SK-N-SH (cell line): ENCODE measurements around the gene CCDC57. TPM values are rescaled to one million over a fixed set of nuclear protein-coding genes. Genes with fewer than 3 reads are reported as not detected.

Experiments used
- CTCF ChIA-PET: fragments of 300-600, 350-600 bp; formaldehyde crosslinking; extraction: SDS; loops from one replicate; lab custom pipeline; 2021; lab: Yijun Ruan, JAX
- POLR2A ChIA-PET: fragments of 350-600 bp; sonication (Branson Sonifier 250); formaldehyde crosslinking; extraction: SDS; loops from one replicate; lab custom pipeline; 2020; ENCODE audit warnings: antibody characterized with exemption, inconsistent platforms; lab: Yijun Ruan, JAX
- DNase-seq: peaks from one replicate; pipeline ENCODE4 v3.0.0; 2012
- H2AFZ ChIP-seq: fragments of 200-600 bp; sonication (generic); 2 replicates; pipeline ENCODE4 v1.8.1; 2016; ENCODE audit warnings: antibody characterized with exemption, mild to moderate bottlenecking, low read depth
- H3F3A ChIP-seq: fragments of 200-600 bp; sonication (generic); replicated peaks from 2 replicates; pipeline ENCODE3; 2016; ENCODE audit warnings: antibody characterized with exemption, mild to moderate bottlenecking; ENCODE audit not compliant: insufficient read depth
- H3K27ac ChIP-seq, 2 experiments: fragments of 200-500 bp in 1 of 2; fragments of 200-600 bp in 1 of 2; sonication (Bioruptor generic) in 1 of 2; sonication (generic), shearing (Covaris generic) in 1 of 2; 2 replicates each; pipeline versions ENCODE4 v1.5.1 to v1.6.1; 2014 to 2016; ENCODE audit warnings: low read depth in 2 of 2, inconsistent platforms in 1 of 2, low read length in 1 of 2, mild to moderate bottlenecking in 1 of 2, mixed read lengths in 1 of 2
- H3K27me3 ChIP-seq: fragments of 200-600 bp; sonication (generic), shearing (Covaris generic); 2 replicates; pipeline ENCODE4 v1.6.1; 2016; ENCODE audit warnings: mixed run types; ENCODE audit not compliant: insufficient read depth
- H3K36me3 ChIP-seq, 2 experiments: fragments of 200-500 bp in 1 of 2; fragments of 200-600 bp in 1 of 2; sonication (Bioruptor generic) in 1 of 2; sonication (generic) in 1 of 2; replicated peaks in 1 of 2; 2 replicates each; pipeline versions ENCODE3 to v1.5.1; 2014 to 2016; ENCODE audit warnings: low read length in 1 of 2, mild to moderate bottlenecking in 1 of 2; ENCODE audit not compliant: insufficient read depth in 2 of 2, control insufficient read depth in 1 of 2
- H3K4me1 ChIP-seq, 2 experiments: fragments of 200-500 bp in 1 of 2; fragments of 200-600 bp in 1 of 2; sonication (Bioruptor generic) in 1 of 2; sonication (generic), shearing (Covaris generic) in 1 of 2; 2 replicates each; pipeline versions ENCODE4 v1.5.1 to v1.6.1; 2014 to 2016; ENCODE audit warnings: low read depth in 1 of 2, low read length in 1 of 2, mixed run types in 1 of 2; ENCODE audit not compliant: insufficient read depth in 2 of 2, control insufficient read depth in 1 of 2
- H3K4me2 ChIP-seq: fragments of 200-600 bp; sonication (generic), shearing (Covaris generic); 2 replicates; pipeline ENCODE4 v1.6.1; 2017; ENCODE audit warnings: mixed run types
- H3K4me3 ChIP-seq, 2 experiments: fragments of 200-500 bp in 1 of 2; fragments of 200-600 bp in 1 of 2; sonication (Bioruptor generic) in 1 of 2; sonication (generic), shearing (Covaris generic) in 1 of 2; 2 replicates each; pipeline versions ENCODE4 v1.5.1 to v1.8.1; 2014 to 2016; ENCODE audit warnings: low read depth in 2 of 2, inconsistent platforms in 1 of 2, low read length in 1 of 2, mild to moderate bottlenecking in 1 of 2, mixed read lengths in 1 of 2, moderate library complexity in 1 of 2
- H3K79me2 ChIP-seq: fragments of 200-600 bp; sonication (generic); 2 replicates; pipeline ENCODE4 v1.8.1; 2017; ENCODE audit warnings: mild to moderate bottlenecking; ENCODE audit not compliant: insufficient read depth
- H3K9ac ChIP-seq: fragments of 200-600 bp; sonication (generic); 2 replicates; pipeline ENCODE4 v1.6.1; 2017; ENCODE audit warnings: mixed run types
- H3K9me2 ChIP-seq: fragments of 200-600 bp; sonication (generic); 2 replicates; pipeline ENCODE4 v1.6.1; 2017; ENCODE audit warnings: mixed run types
- H3K9me3 ChIP-seq: fragments of 200-600 bp; sonication (generic); 2 replicates; pipeline ENCODE4 v1.6.1; 2017; ENCODE audit warnings: mixed run types, mild to moderate bottlenecking, moderate library complexity
- H4K20me1 ChIP-seq: fragments of 200-600 bp; sonication (generic); 2 replicates; pipeline ENCODE4 v1.6.1; 2017; ENCODE audit warnings: mild to moderate bottlenecking, mixed run types; ENCODE audit not compliant: insufficient read depth
- CHD2 ChIP-seq: fragments of 150-350 bp; IDR thresholded peaks from 2 replicates; pipeline ENCODE4 v1.6.1; 2018; ENCODE audit warnings: low read length; ENCODE audit not compliant: partially characterized antibody
- FOSL2 ChIP-seq: IDR thresholded peaks from 2 replicates; pipeline ENCODE4 v1.4.0; 2012; ENCODE audit warnings: low read depth, mild to moderate bottlenecking, moderate library complexity, borderline replicate concordance
- FOXJ3 ChIP-seq: sonication (generic); formaldehyde crosslinking; IDR thresholded peaks from 2 replicates; pipeline ENCODE4 v1.5.1; 2020; ENCODE audit warnings: mild to moderate bottlenecking, missing genetic modification reagents
- MXI1 ChIP-seq: IDR thresholded peaks from 2 replicates; pipeline ENCODE4 v1.6.1; 2012; ENCODE audit warnings: mild to moderate bottlenecking, low read depth, low read length, improper control_type of control experiment
- NRF1 ChIP-seq: IDR thresholded peaks from 2 replicates; pipeline ENCODE4 v1.6.1; 2012; ENCODE audit warnings: low read depth, mild to moderate bottlenecking, low read length
- RCOR1 ChIP-seq: fragments of 150-350 bp; IDR thresholded peaks from 2 replicates; pipeline ENCODE4 v1.6.1; 2017; ENCODE audit warnings: antibody characterized with exemption, low read length
- RFX5 ChIP-seq: IDR thresholded peaks from 2 replicates; pipeline ENCODE4 v1.6.1; 2012; ENCODE audit warnings: mild to moderate bottlenecking, improper control_type of control experiment, low read length
- WGBS: methylation state at CpG from one replicate; pipeline ENCODE4 v1.1.6; 2017; ENCODE audit warnings: low lambda C conversion rate; 5-methylcytosine and 5-hydroxymethylcytosine counted together
- polyA plus RNA-seq, 3 experiments: library from polyadenylated mRNA; depleted of rRNA; stranded (reverse); fragments of >200 nt; gene quantifications; 2 replicates each; pipeline ENCODE4 v1.2.3, GENCODE V29; 2012
- TF ChIP-seq, protein P1 (sequence below): fragments of 200-600 bp; sonication (generic); IDR thresholded peaks from 2 replicates; pipeline ENCODE4 v1.6.1; 2017; ENCODE audit warnings: antibody characterized with exemption, mild to moderate bottlenecking, moderate library complexity

The CCDC57 gene
- polyA plus RNA-seq, 1 of the 3 experiments (the other 2 are of a cell fraction) = 68.6 TPM

GRCh38 chr17:82253179-82253544, 40.5 kb upstream of the CCDC57 start:
- Histone ChIP-seq H2AFZ (no peak overlapping the region), H3F3A (peaks cover 21% of the 10 kb centered on the region), H3K9me2 (no peaks in the 10 kb centered on the region), H3K4me1 (no peaks in the 10 kb centered on the region), H4K20me1 (peaks cover 85% of the 10 kb centered on the region), H3K4me2 (no peak overlapping the region), H3K9ac (no peak overlapping the region), H3K27ac (no peak overlapping the region), H3K36me3 (peaks cover 76 to 81% of the 10 kb centered on the region in 2 experiments), H3K27me3 (no peaks in the 10 kb centered on the region), H3K79me2 (peaks cover 85% of the 10 kb centered on the region), H3K9me3 (no peaks in the 10 kb centered on the region), H3K4me3 (no peak overlapping the region)
- ChIA-PET CTCF (interaction anchor here (1.0 to 1.2 kb wide), 2 partner anchors 11 to 47 kb away, joined by 4 read pairs; no protein-coding TSS in a partner anchor), POLR2A (interaction anchor here (0.6 kb wide), 1 partner anchor 45 kb away, joined by 3 read pairs; no protein-coding TSS in a partner anchor)
- 98% methylated on average over 12 of the region's 12 CpGs for WGBS
- no peak for DNase-seq
- TF ChIP-seq MXI1 (no peak), CHD2 (no peak), FOXJ3 (no peak)
- TF ChIP-seq, protein P1, sequence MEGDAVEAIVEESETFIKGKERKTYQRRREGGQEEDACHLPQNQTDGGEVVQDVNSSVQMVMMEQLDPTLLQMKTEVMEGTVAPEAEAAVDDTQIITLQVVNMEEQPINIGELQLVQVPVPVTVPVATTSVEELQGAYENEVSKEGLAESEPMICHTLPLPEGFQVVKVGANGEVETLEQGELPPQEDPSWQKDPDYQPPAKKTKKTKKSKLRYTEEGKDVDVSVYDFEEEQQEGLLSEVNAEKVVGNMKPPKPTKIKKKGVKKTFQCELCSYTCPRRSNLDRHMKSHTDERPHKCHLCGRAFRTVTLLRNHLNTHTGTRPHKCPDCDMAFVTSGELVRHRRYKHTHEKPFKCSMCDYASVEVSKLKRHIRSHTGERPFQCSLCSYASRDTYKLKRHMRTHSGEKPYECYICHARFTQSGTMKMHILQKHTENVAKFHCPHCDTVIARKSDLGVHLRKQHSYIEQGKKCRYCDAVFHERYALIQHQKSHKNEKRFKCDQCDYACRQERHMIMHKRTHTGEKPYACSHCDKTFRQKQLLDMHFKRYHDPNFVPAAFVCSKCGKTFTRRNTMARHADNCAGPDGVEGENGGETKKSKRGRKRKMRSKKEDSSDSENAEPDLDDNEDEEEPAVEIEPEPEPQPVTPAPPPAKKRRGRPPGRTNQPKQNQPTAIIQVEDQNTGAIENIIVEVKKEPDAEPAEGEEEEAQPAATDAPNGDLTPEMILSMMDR = no peak

DNA sequence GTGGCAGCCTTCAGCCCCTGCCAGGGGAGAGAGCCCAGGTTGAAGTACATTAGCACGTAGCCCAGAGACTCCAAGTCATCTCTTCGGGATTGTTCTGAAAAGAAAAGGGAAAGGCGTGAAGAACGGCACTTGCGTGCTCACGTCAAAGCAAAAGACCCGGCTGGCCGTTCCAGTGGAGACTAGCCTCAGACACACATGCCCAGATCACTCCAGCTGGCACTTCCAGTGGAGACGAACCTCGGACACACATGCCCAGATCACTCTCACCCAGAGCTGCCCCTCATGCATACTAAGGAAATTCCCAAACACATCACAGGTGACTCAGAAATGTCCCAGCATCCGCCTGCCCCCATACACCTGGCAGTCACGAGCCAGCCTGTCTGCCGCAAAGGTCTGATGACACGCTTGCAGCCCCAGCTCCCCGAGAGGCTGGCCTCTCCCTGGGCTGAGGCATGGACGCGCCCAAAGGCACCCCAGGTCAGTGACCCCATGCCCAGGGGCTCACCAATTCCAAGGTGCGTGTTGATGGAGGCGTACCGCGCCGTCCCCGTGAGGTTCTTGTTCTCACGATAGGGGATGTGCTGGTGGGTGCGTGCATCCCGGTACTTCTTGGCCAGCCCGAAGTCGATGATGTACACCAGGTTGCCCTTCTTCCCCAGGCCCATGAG, 40.0 kb upstream of the CCDC57 start:
- Histone ChIP-seq H3K9me2 (no peaks in the 10 kb centered on the region), H4K20me1 (peaks cover 87% of the 10 kb centered on the region), H3K27me3 (no peaks in the 10 kb centered on the region), H3K4me2 (no peak overlapping the region), H3F3A (peaks cover 26% of the 10 kb centered on the region), H3K4me1 (no peaks in the 10 kb centered on the region), H3K27ac (no peak overlapping the region; a peak in 1 of 4 replicates), H3K9me3 (no peaks in the 10 kb centered on the region), H2AFZ (no peak overlapping the region), H3K36me3 (peaks cover 76 to 83% of the 10 kb centered on the region in 2 experiments), H3K79me2 (peaks cover 84% of the 10 kb centered on the region), H3K4me3 (no peak overlapping the region), H3K9ac (no peak overlapping the region)
- ChIA-PET POLR2A (interaction anchor here (0.6 kb wide), 1 partner anchor 45 kb away, joined by 3 read pairs; no protein-coding TSS in a partner anchor), CTCF (interaction anchor here (1.0 to 1.2 kb wide), 2 partner anchors 11 to 46 kb away, joined by 4 read pairs; no protein-coding TSS in a partner anchor)
- TF ChIP-seq RCOR1 (no peak), FOSL2 (no peak), RFX5 (no peak), MXI1 (no peak), NRF1 (no peak)
- DNase-seq = no peak
- 96% methylated on average over 28 of the region's 28 CpGs for WGBS
